GM18907 (cell line): Measurements from ENCODE around the gene GPC3.

Experiments used
- ATAC-seq: cut with Tn5 transposase; IDR thresholded peaks from one replicate; pipeline ENCODE4 v1.9.1; 2021; ENCODE audit warnings: mild to moderate bottlenecking, moderate library complexity; ENCODE audit not compliant: unreplicated experiment

Gene GPC3

DNA sequence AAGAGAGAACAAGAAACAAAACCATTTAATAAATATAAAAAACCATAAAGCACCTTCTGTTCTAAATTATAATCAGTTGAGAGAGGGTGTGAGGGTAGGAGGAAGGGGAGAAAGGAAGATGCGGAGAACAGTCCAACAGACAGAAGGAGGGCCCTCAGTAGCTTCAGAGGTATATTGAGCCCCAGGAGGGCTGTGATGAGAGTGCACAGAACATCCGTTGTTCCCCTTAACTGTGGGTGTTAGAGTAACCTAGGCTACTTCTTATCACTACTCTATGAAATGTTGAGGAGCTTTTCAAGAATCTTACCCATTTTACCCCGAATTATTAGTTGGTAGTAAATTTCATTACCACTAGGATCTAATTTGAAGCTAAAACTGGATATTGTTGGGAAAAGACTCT is 13.8 kb downstream of the GPC3 start:
- ATAC-seq: no peak

DNA sequence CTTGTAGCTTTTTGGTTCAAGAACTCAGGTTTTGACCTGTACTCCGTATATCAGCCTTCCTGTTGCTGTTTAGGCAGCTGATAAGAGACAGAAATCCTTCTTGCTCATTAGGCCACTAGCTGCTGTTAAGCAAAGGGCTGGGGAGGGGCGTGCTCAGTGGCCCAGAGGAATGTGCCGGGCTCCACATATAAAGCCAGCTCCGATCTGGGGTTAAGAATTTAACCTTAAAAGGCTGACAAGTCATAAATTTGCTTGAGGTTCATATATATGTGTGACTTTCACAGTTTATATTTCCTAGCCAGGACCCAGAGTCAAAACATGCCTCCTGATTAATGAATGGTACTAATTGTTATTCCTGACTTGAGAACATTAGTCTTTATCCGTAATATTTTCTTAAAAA is 15.3 kb downstream of the GPC3 start:
- no peak for ATAC-seq

DNA sequence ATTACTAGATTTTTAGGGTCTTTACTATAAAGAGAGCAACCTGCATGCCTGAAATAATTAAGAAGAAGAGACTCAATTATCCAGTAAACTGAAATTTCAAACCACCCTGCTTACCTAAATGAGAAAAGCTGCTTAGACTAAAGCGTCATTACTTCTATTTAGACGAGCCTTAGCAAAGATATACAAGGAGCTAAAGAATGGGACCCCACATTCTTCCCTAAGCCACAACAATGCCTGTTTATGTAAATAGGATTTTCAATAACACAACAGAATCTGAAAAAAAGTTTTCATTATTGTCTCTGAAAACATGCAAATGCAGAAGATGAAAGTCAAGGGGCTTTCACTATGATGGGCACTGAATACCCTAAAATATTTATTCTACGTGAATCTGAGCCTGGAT is 16.2 kb downstream of the GPC3 start:
- no peak for ATAC-seq

DNA sequence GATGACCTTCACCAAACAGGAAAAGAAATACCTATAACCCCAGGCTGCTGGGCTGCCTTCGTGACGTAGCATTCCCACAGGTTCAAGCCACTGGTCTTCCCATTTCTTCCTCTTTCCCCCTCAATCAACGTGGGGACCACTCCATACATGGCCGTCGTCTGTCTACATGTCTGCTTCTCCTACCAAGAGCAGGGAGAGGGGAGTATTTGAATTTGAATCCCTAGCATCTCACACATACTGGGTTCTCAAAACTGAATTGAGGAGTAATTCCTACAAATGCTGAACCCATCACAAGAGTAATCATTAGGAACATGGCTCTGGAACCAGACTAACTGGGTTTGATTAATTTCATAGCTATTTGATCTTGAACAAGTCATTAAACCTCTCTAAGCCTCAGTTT is 17.3 kb downstream of the GPC3 start:
- ATAC-seq: no peak

DNA sequence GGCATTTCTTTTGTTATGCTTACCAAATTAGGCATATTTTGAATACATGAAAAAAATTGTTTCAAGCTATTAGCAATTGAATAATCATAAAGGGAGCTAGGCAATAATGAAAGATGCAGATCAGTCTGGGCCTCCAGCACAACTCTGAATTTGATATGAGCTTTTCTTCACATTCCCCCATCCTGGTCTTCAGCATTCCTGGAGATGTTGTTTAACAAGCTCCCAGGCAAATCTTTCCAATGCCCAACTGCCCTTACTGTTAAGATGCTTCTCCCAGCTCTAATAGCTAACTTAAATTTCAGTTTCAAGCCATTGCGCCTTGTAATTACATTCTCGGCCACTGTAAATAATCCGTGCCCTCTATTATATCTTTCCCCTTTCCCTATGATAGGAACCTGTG is 19.2 kb downstream of the GPC3 start:
- ATAC-seq: no peak

DNA sequence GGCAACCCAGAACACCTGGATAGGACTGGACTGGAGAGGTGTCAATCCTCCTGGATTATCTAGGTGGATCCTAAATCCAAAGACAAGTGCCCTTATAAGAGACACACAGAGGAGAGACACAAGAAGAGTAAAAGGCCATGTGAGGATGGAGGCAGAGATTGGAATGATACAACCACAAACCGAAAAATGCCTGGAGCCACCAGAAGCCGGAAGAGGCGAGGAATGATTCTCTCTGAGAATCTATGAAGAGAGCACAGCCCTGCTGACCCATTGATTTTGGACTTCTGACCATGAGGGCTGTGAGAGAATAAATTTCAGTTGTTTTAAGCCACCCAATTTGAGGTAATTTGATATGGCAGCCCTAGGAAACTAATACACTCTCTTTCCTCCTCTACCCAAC is 20.1 kb downstream of the GPC3 start:
- no peak for ATAC-seq

DNA sequence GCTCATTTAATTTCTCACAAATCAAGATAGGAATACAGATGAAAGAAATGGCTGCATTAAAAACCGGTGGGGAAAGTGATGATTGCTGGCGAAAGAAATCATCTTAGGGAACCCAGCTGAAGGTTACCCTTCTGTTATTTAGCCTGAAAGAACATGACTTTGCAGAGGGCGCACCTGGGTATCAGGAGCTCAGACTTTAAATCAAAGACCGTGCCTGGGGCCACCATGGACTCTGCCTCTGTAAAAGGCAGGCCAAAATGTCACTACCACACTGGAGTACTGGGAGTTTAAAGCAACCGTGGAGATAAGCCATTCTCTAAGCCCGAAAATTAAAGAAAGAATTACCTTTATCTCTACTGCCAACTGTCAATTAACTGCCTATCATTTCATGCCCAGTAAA is 24.3 kb downstream of the GPC3 start:
- no peak for ATAC-seq

DNA sequence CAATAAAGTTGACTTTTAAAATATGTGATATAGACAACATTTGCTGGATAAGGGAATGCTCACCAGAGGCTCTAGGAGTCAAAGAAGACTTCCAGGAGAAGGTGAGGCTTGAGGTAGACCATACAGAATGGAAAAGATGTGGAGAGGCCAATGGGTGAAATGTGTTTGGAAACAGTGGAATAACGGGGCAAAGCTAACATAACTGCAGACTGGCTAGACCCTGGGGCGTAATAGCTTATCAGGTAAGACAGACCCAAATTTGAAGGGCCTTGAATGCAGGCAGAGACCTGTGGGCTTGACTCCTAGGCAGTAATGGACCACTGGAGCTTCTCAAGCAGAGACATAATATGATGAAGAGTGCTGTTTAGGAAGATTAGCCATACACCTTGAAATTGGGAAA is 25.4 kb downstream of the GPC3 start:
- no peak for ATAC-seq

DNA sequence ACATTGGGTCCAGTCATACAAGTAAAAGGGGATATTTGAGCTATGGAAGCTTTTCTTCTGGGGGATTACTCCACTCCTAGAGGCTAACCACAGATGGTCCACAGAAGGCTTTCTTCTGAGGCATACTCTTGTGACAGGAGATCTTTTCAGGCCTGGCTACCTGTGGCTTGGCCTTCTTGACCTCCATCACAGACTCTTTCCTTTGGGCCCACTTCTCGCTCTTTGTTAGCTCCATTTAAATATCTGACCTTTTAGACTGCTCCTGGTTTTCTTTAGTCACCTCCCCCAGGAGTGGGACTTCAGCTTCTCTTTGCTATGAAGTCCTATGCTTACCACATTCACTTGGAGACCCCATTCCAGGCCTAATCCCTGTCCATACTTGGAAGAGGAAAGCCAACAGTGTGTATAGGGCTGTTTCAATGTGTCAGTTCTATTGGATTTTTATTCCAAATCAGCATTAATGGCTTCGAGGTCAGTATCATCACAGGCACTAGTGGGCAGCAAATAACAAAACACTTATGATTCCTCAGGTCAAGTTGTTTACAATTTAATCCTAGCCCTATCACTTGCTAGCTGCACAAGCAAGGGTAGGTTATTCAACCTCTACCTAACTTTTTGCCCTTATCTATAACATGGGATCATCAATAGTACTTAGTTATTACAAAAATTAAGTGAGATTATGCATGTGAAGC is 26.3 kb downstream of the GPC3 start:
- ATAC-seq: no peak

DNA sequence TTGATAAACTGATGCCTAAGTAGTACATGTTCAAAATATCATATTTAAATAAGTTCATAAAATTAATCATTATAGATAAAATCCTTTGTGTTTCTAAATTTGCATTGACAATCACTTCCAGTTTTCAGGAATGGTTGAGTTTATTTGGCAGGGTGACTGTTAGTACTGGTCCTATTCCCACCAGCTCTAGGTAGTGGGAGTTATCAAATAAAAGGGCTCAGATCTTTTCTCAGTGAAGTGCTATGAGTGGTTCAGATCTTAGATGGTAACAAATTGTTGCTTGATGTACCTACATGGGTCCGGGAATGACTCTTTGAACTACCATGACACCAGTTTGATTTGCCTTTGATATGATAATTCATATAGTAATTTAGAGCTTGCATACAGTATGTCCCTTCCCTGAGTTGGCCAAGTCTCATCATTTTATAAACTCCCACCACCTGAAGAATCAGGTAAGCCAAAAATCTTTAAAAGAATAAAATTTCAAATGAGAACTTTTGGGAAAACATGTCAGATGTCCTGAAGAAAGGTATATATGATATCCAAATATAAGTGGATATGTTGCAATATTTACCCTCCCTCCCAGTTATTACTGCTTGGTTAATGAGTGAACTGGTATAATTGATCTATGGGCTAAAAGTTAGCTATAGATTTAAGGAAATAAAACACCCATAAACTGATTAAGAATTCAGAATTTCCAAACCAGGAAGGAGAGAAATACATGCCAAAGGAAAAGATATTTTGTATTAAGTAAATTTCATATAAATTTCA is 28.6 kb downstream of the GPC3 start:
- ATAC-seq: no peak

DNA sequence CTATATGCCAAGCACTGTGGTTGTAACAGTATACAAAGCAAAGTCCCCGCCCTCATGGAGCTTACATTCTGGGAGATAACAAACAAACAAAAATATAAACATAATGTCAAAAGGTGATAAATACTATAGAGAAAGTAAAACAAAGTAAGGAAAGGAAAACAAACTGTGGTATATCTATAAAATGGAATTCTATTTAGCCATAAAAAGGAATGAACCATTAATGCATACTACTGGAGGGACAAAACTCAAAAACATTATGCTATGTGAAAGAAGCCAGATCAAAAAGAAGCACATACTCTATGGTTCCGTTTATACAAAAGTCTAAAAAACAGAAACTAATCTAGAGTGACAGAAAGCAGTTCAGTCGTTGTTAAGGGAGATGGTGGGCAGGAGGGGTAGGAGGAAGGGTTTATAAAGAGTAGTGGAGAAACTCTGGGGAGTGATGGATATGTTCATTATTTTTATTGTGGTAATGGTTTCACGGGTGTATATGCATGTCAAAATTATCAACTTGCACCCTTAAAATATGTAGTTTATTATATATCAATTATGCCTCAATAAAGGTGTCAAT is 31.5 kb downstream of the GPC3 start:
- no peak for ATAC-seq

DNA sequence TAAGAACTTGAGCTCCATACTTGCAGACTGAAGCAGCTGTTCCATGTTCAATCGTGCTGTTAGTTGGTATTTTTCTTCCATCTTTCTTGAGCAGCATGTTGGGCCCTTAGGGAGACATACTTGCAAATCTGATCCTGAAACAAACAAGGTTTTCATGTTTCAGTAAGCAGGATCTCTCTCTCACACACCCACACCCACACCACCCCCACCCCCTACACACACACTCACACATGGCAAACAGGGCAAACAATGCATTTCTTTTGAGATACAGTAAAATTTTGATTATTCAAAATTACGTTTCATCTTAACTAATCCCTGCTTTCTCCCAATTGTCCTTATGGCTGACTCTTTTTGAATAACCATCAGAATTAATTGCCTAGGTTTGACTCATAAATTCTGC is 32.3 kb downstream of the GPC3 start:
- no peak for ATAC-seq

DNA sequence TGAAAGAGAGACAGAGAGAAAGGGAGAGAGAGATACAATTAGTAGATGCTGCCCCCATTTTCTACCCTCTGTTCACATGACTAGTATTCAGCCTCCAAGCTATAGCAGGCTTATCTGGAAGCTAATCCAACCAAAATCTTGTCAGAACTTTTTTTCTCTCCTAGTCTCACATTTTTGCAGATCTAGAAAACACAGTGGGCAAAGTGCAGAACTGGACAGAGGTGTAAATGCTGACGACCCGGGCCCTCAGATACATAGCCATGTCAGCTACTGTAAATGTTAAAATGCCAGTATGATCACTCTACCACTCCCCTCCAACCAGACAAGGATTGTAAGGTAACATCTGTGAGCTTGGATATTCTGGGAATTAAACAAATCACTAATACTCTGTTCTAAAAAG is 34.3 kb downstream of the GPC3 start:
- no peak for ATAC-seq

DNA sequence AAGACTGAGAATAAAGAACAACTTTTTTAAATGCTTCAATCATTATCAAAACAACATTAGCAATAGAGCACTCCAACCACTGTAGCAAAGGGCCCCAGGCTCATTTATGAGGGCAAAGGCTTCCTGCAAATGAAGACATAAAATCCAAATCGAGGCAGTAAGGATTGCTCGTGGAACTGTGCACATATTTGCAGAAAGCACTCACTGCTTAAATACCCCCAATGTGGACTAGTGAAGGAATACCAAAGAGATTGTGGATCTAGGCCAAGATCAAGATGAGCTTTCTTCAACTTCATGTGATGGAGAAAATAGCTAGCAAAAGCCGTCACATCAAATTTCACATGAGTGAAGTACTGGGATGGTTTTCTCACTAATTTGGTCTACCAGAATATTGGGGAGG is 35.2 kb downstream of the GPC3 start:
- no peak for ATAC-seq

DNA sequence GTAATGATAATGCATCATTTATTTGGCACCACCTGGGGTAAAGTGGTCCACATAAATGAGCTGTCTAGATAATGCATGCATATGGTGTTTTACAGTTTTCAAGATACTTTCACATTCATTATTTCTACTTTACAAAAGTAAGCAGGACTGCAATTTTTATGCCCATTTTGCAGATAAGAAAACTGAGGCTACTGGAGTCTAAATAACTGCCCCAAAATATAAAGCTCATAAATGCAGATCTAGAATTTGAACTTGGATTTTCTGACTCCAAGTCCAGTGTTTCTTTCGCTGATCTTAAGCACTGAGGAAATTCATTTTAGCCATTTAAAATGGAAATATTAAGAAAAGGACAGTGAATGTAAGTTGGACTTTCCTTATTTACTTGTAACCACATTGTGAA is 36.5 kb downstream of the GPC3 start:
- no peak for ATAC-seq

DNA sequence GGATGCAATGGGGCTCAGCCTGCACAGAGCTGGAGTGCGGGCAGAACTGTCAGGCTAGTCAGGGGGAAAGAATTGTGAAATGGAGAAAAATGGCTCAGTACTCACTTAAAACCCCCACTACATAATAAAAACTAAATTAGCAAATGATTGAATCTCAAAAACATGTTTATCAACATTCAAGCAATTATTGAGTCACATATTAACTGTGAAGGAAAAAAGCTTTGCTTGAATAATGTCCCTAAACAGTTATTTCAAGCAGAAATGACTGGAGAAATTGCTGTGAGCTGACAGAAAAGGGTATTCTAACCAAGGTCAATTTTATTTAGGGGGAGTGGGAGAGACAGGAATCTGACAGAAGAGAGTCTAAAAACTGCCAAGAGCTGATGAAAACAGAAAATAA is 37.4 kb downstream of the GPC3 start:
- ATAC-seq: no peak

DNA sequence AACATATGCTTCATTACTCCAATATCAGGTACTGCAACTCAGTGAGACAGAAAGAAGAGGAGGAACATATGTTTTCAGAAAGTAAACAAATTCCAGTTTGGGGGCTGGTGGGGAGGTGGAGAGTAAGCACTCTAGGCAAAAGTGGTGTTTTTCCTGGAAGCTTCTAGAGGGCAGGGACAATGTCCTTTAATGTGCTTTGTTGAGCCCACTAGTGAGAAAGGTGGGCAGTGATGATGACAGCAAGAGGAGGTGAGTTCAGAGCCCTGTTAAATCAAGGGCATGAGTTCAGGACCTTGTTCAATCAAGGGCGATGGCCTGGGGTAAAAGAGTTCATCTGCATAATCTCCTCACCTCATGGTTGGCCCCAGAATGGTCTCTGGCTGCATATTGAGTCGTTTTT is 38.4 kb downstream of the GPC3 start:
- no peak for ATAC-seq

DNA sequence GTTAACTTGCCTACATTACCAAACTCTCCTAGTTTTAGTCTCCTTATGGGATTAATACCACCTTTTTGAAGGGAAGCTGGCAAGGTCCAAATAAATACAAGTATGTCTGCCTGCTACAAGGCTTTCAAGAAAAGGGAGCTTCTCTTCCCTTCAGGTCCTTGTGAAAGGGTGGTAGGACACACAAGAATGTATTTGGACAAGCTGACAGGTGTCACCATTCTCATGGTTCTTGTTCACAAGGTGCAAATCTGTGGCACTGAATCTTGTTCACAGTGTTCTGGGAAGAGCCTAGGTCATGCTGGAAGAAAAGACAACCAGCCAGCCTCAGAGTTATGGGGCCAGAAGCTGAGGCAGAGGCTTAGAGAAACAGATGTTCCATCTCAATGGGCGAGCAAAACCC is 41.9 kb downstream of the GPC3 start:
- ATAC-seq: no peak

DNA sequence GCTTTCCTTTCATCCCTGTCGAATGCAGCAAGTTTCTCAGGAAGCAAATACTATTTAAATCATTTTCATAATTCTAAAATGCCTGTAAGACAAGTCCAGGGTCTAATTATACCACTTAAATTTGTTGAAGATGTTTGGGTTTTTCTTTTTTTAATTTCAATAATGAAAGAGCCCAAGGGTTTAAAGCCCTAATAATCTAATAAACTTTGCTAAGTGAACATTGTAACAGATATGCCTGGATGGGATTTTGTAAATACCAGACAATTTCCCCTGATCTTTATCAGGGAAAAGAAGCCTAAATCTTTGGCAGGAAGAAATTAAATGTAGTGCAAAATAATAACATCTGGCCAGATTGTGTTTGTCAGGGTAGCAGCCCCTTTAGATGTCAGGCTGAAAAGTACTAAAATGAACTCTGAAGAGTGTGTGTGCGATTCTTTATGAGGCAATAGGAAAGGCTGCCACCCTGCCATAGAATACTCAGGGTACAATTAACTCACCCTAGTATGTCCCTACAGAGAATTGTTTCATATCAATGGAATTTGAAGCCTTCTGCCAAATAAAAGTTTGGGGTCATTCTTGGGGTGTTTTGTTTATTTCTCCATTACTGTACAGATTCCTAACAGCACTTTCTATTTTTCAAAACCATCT is 45.6 kb downstream of the GPC3 start:
- no peak for ATAC-seq

DNA sequence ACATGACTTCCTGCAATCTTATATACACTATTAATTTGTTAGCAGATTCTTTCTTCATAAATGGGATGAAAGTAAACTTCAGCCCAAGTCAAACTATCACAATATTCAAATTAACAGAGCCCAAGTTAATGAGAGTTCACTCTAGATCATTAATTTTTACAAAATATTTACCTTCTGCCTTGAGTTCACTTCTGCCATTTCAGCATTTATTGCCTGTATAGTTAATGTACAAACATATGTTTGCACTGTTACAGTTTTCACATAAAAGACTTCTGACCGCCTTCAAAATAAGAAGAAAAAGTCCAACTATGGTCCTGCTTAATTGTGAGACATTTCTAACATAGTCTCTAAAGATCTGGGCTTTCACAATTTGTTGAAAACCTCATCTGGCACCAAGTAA is 46.9 kb downstream of the GPC3 start:
- ATAC-seq: no peak

DNA sequence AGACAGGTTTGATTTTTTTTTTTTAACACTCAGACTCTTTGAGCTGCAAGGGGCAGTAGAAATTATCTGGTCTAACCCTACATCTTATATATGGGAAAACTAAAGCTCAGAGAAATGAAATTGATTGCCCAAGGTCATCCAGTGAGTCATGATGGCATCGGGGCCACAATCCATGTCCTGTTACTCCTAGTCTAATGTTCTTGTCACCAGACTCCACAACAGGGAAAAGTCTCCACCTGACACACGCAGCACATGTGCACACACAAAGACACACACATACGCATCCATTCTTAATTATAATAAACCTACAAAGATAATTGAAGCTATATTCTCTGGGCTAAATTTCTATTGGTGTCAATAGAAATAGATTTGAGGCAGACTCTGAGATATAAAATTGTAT is 48.4 kb downstream of the GPC3 start:
- no peak for ATAC-seq

DNA sequence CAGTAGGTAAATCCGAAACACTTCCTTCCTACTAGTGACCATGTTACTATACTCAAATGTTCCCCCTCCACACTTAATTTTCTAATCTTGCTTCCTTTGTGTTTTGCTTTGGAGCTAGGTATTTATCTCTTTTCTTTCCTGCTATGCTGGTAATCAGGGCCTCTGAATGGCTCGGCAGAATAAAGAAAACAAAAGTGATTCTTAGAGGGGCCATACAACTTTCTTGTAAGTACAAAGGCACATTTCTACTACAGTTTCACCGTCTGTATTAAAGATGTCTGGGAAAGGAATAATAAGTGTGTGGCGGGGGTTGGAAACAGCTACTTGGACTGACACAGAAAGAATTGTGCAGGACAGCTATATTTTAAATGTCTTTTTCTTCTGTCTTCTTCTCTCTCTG is 50.3 kb downstream of the GPC3 start:
- ATAC-seq: no peak
